H1 (cell line): ENCODE data around the gene GRIK2. TPM values are rescaled to one million over a fixed set of nuclear protein-coding genes. Genes with fewer than 3 reads are reported as not detected.

Experiments used
- CTCF ChIA-PET: fragments of 300-600 bp; sonication (Branson Sonifier 250); formaldehyde crosslinking; loops from one replicate; lab custom pipeline; 2021; ENCODE audit not compliant: partially characterized antibody; lab: Charles Lee
- POLR2A ChIA-PET: fragments of 300-600 bp; sonication (Branson Sonifier 250); formaldehyde crosslinking; loops from one replicate; lab custom pipeline; 2021; ENCODE audit warnings: inconsistent platforms; ENCODE audit not compliant: partially characterized antibody; lab: Charles Lee
- DNase-seq, 2 experiments: peaks; one replicate each; pipeline versions ENCODE4 v3.0.0 to v3.0.0-alpha.2; 2010 to 2022; ENCODE audit warnings: low spot score in 2 of 2, low read depth in 1 of 2, mixed read lengths in 1 of 2
- FAIRE-seq: peaks from 2 replicates; lab custom pipeline; 2011; peaks lifted over from hg19 to GRCh38; lab: Jason Lieb, UNC
- H2AFZ ChIP-seq: 2 replicates; pipeline ENCODE4 v1.8.1; 2012; ENCODE audit warnings: low read length, inconsistent platforms
- H2AK5ac ChIP-seq: 2 replicates; pipeline ENCODE4 v1.6.1; 2013; ENCODE audit warnings: low read depth, low read length
- H2BK120ac ChIP-seq: replicated peaks from 2 replicates; pipeline ENCODE3; 2013; ENCODE audit warnings: low read depth, low read length, inconsistent platforms
- H2BK12ac ChIP-seq: 2 replicates; pipeline ENCODE4 v1.6.1; 2013; ENCODE audit warnings: low read depth, low read length
- H2BK15ac ChIP-seq: 2 replicates; pipeline ENCODE4 v1.6.1; 2013; ENCODE audit warnings: low read length
- H2BK20ac ChIP-seq: 2 replicates; pipeline ENCODE4 v1.6.1; 2013; ENCODE audit warnings: low read length
- H2BK5ac ChIP-seq: 2 replicates; pipeline ENCODE4 v1.6.1; 2013; ENCODE audit warnings: low read depth, low read length
- H3K14ac ChIP-seq: 2 replicates; pipeline ENCODE4 v1.6.1; 2013; ENCODE audit warnings: inconsistent platforms; ENCODE audit not compliant: insufficient read length
- H3K18ac ChIP-seq: 2 replicates; pipeline ENCODE4 v1.6.1; 2013; ENCODE audit warnings: low read length; ENCODE audit errors: extremely low read depth
- H3K23ac ChIP-seq: 2 replicates; pipeline ENCODE4 v1.6.1; 2013; ENCODE audit warnings: inconsistent platforms; ENCODE audit not compliant: insufficient read length
- H3K23me2 ChIP-seq: 2 replicates; pipeline ENCODE4 v1.6.1; 2013; ENCODE audit warnings: low read depth, low read length
- H3K27ac ChIP-seq: 2 replicates; pipeline ENCODE4 v1.6.1; 2011; ENCODE audit warnings: low read depth, low read length, inconsistent platforms
- H3K27me3 ChIP-seq, 4 experiments: replicated peaks in 1 of 4; 1 replicate in 1 of 4; 2 replicates in 3 of 4; pipeline versions ENCODE4 v1.6.1 to v1.8.1; 2011 to 2013; ENCODE audit warnings: low read length in 3 of 4, mild to moderate bottlenecking in 3 of 4, inconsistent platforms in 2 of 4, mixed read lengths in 2 of 4, moderate library complexity in 1 of 4; ENCODE audit not compliant: control insufficient read depth in 3 of 4, insufficient read depth in 3 of 4; ENCODE audit errors: extremely low read depth in 1 of 4
- H3K36me3 ChIP-seq, 4 experiments: 2 replicates each; pipeline versions ENCODE4 v1.6.1 to v1.8.1; 2011 to 2013; ENCODE audit warnings: mild to moderate bottlenecking in 4 of 4, low read length in 3 of 4, moderate library complexity in 2 of 4, control low read depth in 1 of 4, inconsistent platforms in 1 of 4; ENCODE audit not compliant: insufficient read depth in 4 of 4, control insufficient read depth in 2 of 4
- H3K4ac ChIP-seq: replicated peaks from 2 replicates; pipeline ENCODE3; 2013; ENCODE audit warnings: low read length, low read depth, mixed read lengths, inconsistent platforms; ENCODE audit not compliant: insufficient read length
- H3K4me1 ChIP-seq, 4 experiments: replicated peaks in 1 of 4; 1 replicate in 1 of 4; 2 replicates in 3 of 4; pipeline versions ENCODE4 v1.6.1 to v1.8.1; 2011 to 2013; ENCODE audit warnings: low read length in 3 of 4, inconsistent platforms in 2 of 4, mixed read lengths in 1 of 4; ENCODE audit not compliant: insufficient read depth in 4 of 4, control insufficient read depth in 3 of 4
- H3K4me2 ChIP-seq, 2 experiments: 2 replicates each; pipeline versions ENCODE4 v1.6.1 to v1.8.1; 2011 to 2013; ENCODE audit warnings: low read depth in 2 of 2, low read length in 2 of 2, control low read depth in 1 of 2, inconsistent platforms in 1 of 2, mild to moderate bottlenecking in 1 of 2; ENCODE audit not compliant: insufficient read depth in 1 of 2
- H3K4me3 ChIP-seq, 4 experiments: fragments of 200-600, 300-600 bp in 1 of 4; sonication (generic), shearing (Covaris generic), sonication (Bioruptor Twin) in 1 of 4; 2 replicates each; pipeline versions ENCODE4 v1.5.1 to v1.8.1; 2011 to 2016; ENCODE audit warnings: low read length in 4 of 4, low read depth in 3 of 4, control low read depth in 2 of 4, inconsistent platforms in 2 of 4, mild to moderate bottlenecking in 2 of 4, mixed read lengths in 1 of 4, moderate library complexity in 1 of 4; ENCODE audit not compliant: insufficient read depth in 2 of 4; ENCODE audit errors: extremely low read depth in 1 of 4
- H3K56ac ChIP-seq: replicated peaks from 2 replicates; pipeline ENCODE3; 2013; ENCODE audit warnings: low read depth, mild to moderate bottlenecking, mixed read lengths, low read length, inconsistent platforms; ENCODE audit not compliant: insufficient read length
- H3K79me1 ChIP-seq: 2 replicates; pipeline ENCODE4 v1.6.1; 2013; ENCODE audit warnings: low read depth, low read length, control low read depth
- H3K79me2 ChIP-seq, 2 experiments: 2 replicates each; pipeline versions ENCODE4 v1.6.1 to v1.8.1; 2012 to 2013; ENCODE audit warnings: low read length in 2 of 2, mild to moderate bottlenecking in 2 of 2, inconsistent platforms in 1 of 2; ENCODE audit not compliant: insufficient read depth in 2 of 2, control insufficient read depth in 1 of 2
- H3K9ac ChIP-seq, 4 experiments: replicated peaks in 1 of 4; 1 replicate in 1 of 4; 2 replicates in 3 of 4; pipeline versions ENCODE4 v1.6.1 to v1.8.1; 2011 to 2013; ENCODE audit warnings: low read depth in 3 of 4, low read length in 3 of 4, control low read depth in 2 of 4, mild to moderate bottlenecking in 2 of 4, moderate library complexity in 2 of 4, inconsistent platforms in 1 of 4; ENCODE audit errors: extremely low read depth in 1 of 4
- H3K9me3 ChIP-seq, 2 experiments: 2 replicates each; pipeline versions ENCODE4 v1.6.1 to v1.8.1; 2012 to 2013; ENCODE audit warnings: mild to moderate bottlenecking in 2 of 2, moderate library complexity in 2 of 2, control low read depth in 1 of 2, inconsistent platforms in 1 of 2, low read depth in 1 of 2, low read length in 1 of 2, mixed read lengths in 1 of 2; ENCODE audit not compliant: insufficient read depth in 2 of 2
- H4K20me1 ChIP-seq, 2 experiments: replicated peaks in 1 of 2; 2 replicates each; pipeline versions ENCODE3 to v1.8.1; 2011 to 2013; ENCODE audit warnings: inconsistent platforms in 2 of 2, low read length in 2 of 2, mild to moderate bottlenecking in 1 of 2; ENCODE audit not compliant: insufficient read depth in 2 of 2, control insufficient read depth in 1 of 2
- H4K5ac ChIP-seq: 2 replicates; pipeline ENCODE4 v1.6.1; 2013; ENCODE audit warnings: low read length, low read depth, mixed read lengths, inconsistent platforms; ENCODE audit not compliant: insufficient read length
- H4K8ac ChIP-seq: 2 replicates; pipeline ENCODE4 v1.8.0; 2013; ENCODE audit warnings: mild to moderate bottlenecking, moderate library complexity, low read length, inconsistent platforms; ENCODE audit not compliant: insufficient read depth; ENCODE audit errors: extremely low read depth
- H4K91ac ChIP-seq: replicated peaks from 2 replicates; pipeline ENCODE3; 2013; ENCODE audit warnings: low read length, mixed read lengths, inconsistent platforms; ENCODE audit not compliant: insufficient read length
- EGR1 ChIP-seq: IDR thresholded peaks from 2 replicates; pipeline ENCODE4 v1.6.1; 2011; ENCODE audit warnings: low read depth, low read length, borderline replicate concordance
- SIRT6 ChIP-seq: IDR thresholded peaks from one replicate; pipeline ENCODE4 v1.7.1; 2012; ENCODE audit warnings: low read length, inconsistent platforms
- SP4 ChIP-seq: IDR thresholded peaks from 2 replicates; pipeline ENCODE4 v1.6.1; 2012; ENCODE audit warnings: low read length, inconsistent platforms
- WGBS, 2 experiments: shearing (Covaris generic) in 1 of 2; methylation state at CpG; one replicate each; pipeline versions ENCODE4 v1.1.6 to v1.1.7; 2013 to 2015; ENCODE audit warnings: low lambda C conversion rate in 2 of 2, mixed read lengths in 2 of 2, inconsistent platforms in 1 of 2, low coverage in 1 of 2, missing lambda C conversion rate in 1 of 2; ENCODE audit not compliant: insufficient replicate concordance in 2 of 2, insufficient coverage in 1 of 2, insufficient read length in 1 of 2; ENCODE audit errors: extremely low coverage in 1 of 2, missing lambda C conversion rate in 1 of 2; 5-methylcytosine and 5-hydroxymethylcytosine counted together
- polyA plus RNA-seq, 7 experiments: library from polyadenylated mRNA; depleted of rRNA in 3 of 7; stranded (reverse) in 5 of 7; unstranded in 2 of 7; fragments of >200 nt in 5 of 7; fragments of 200-250 nt in 2 of 7; gene quantifications; 1 replicate in 5 of 7; 2 replicates in 1 of 7; 4 replicates in 1 of 7; pipeline versions ENCODE4 v1.2.1 to v1.2.3, GENCODE V29; 2011 to 2013; ENCODE audit warnings: missing spikeins in 2 of 7, mixed read lengths in 2 of 7
- total RNA-seq: library from RNA; stranded (reverse); fragmentation: NEBNext Ultra II Directional; extraction: Animal tissue kit (Norgen Biotek cat#: 25700); gene quantifications from 2 replicates; pipeline ENCODE4 v1.2.1, GENCODE V29; 2021

The GRIK2 gene
- total and polyA plus RNA-seq, 2 of the 8 experiments (the other 6 are each of a cell fraction or from before 2014, with no cell fraction given): 1.8 to 2.2 TPM

DNA sequence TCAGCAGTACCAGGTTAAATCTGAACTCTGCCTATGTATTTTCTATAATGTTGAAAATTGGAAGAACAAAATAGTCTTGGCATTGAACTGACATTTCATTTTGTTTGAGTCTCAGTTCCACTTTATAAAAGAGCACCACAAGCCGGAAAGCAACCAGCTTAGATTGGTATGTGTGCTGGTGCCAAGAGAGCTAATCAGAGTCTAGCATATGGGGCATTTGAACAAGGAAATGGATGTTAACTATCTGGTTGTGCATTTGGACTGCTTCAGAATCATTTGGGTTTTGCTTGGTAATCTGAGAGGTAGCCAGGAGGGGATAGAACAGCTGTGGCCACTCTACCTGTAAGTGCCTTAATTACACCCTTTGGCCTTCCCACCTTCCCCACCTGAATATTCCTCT, 184.8 kb downstream of the GRIK2 start:
- Histone ChIP-seq H3K4me3 (no peak overlapping the region), H3K79me1 (no peaks in the 10 kb centered on the region), H2BK20ac (no peak overlapping the region), H3K23me2 (no peaks in the 10 kb centered on the region), H3K27ac (no peak overlapping the region), H3K4ac (no peak overlapping the region), H2BK120ac (no peak overlapping the region), H3K56ac (no peak overlapping the region), H2AFZ (no peak overlapping the region), H2BK15ac (no peak overlapping the region; the same call in 1 of the 2 replicates), H4K8ac (no peak overlapping the region), H4K5ac (no peak overlapping the region), H2AK5ac (no peak overlapping the region), H3K9me3 (no peaks in the 10 kb centered on the region), H3K4me1 (no peaks in the 10 kb centered on the region), H4K20me1 (no peaks in the 10 kb centered on the region), H3K14ac (no peak overlapping the region), H2BK12ac (no peak overlapping the region), H4K91ac (no peak overlapping the region), H2BK5ac (no peak overlapping the region), H3K4me2 (no peak overlapping the region), H3K36me3 (no peaks in the 10 kb centered on the region), H3K79me2 (no peaks in the 10 kb centered on the region), H3K18ac (no peak overlapping the region), H3K23ac (no peak overlapping the region), H3K9ac (no peak overlapping the region), H3K27me3 (no peaks in the 10 kb centered on the region)
- no peak for FAIRE-seq
- no peak for DNase-seq
- ChIA-PET POLR2A (no interaction called here), CTCF (no interaction called here)
- WGBS, 2 experiments: 86% methylated on average over 1 of the region's 1 CpG; no CpG with 5 or more reads in 1 of the 2 experiments
- TF ChIP-seq SP4: no peak
- TF ChIP-seq SIRT6: no peak
- no peak for TF ChIP-seq EGR1
